ENCODE results near the gene TNIP3. TPM values are rescaled to one million over a fixed set of nuclear protein-coding genes. Genes with fewer than 3 reads are reported as not detected.

Gene TNIP3
- total and polyA plus RNA-seq, 4 donors, result 1.6 to 59.2 (median 7.2) TPM

- H3K36me3 ChIP-seq (ENCODE audit: control insufficient read depth in 4 of 4, insufficient read depth in 4 of 4, low read length in 4 of 4), result no peaks in the 10 kb centered on the region
- H3K27ac ChIP-seq (ENCODE audit: low read depth in 1 of 2, low read length in 1 of 2), result no peak overlapping the region
- TF ChIP-seq, protein P1, sequence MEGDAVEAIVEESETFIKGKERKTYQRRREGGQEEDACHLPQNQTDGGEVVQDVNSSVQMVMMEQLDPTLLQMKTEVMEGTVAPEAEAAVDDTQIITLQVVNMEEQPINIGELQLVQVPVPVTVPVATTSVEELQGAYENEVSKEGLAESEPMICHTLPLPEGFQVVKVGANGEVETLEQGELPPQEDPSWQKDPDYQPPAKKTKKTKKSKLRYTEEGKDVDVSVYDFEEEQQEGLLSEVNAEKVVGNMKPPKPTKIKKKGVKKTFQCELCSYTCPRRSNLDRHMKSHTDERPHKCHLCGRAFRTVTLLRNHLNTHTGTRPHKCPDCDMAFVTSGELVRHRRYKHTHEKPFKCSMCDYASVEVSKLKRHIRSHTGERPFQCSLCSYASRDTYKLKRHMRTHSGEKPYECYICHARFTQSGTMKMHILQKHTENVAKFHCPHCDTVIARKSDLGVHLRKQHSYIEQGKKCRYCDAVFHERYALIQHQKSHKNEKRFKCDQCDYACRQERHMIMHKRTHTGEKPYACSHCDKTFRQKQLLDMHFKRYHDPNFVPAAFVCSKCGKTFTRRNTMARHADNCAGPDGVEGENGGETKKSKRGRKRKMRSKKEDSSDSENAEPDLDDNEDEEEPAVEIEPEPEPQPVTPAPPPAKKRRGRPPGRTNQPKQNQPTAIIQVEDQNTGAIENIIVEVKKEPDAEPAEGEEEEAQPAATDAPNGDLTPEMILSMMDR (IDR thresholded peaks at IDR 0.05; ENCODE audit: control extremely low read depth, extremely low read depth), result no peak
- H3K4me1 ChIP-seq (ENCODE audit: control insufficient read depth in 5 of 5, insufficient read depth in 5 of 5, low read length in 5 of 5), result no peaks in the 10 kb centered on the region
- no peaks in the 10 kb centered on the region for H3K27me3 ChIP-seq (ENCODE audit: control insufficient read depth in 3 of 3, insufficient read depth in 3 of 3, low read length in 2 of 3)
- no peak overlapping the region for H3K4me3 ChIP-seq
- H3K9ac ChIP-seq (ENCODE audit: insufficient read depth in 1 of 2, low read length in 2 of 2), result no peak overlapping the region
- DNase-seq (no peak), ATAC-seq (ENCODE audit: insufficient read depth, low FRiP score) (no peak)
- peaks cover 0 to 3% (median 0%) of the 10 kb centered on the region in 4 donors for H3K9me3 ChIP-seq (ENCODE audit: control insufficient read depth in 4 of 4, insufficient read depth in 3 of 4, low read length in 3 of 4)
- WGBS, 2 donors, result 93 to 94% methylated on average over 2 of the region's 2 CpGs
Measured at GRCh38 chr4:121108557-121108956, 55.6 kb downstream of the TNIP3 start.

DNA sequence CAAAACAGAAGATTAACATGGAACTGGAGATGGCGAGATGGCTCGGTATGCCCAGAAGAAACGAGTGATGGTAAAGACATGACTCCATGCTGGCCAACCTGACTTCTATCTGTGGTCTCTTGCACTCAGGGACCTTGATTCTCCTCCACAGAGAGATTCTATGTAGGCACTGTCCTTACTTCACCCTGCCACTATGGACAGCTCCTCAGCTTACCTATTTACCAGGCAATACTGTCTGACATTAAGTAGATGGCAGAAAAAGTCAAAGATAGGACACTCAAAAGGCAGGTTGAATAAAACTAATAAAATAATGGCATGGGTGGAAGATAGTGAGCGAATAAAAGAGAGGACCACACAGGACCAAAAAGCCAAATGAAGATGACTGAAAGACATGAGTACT is 56.6 kb downstream of the TNIP3 start:
- Histone ChIP-seq H3K9me3 (ENCODE audit: control insufficient read depth in 4 of 4, insufficient read depth in 3 of 4, low read length in 3 of 4) (peaks cover 0 to 3% (median 0%) of the 10 kb centered on the region in 4 donors), H3K9ac (ENCODE audit: insufficient read depth in 1 of 2, low read length in 2 of 2) (no peak overlapping the region), H3K27ac (ENCODE audit: low read depth in 1 of 2, low read length in 1 of 2) (no peak overlapping the region), H3K4me1 (ENCODE audit: control insufficient read depth in 5 of 5, insufficient read depth in 5 of 5, low read length in 5 of 5) (no peaks in the 10 kb centered on the region), H3K4me3 (no peak overlapping the region), H3K27me3 (ENCODE audit: control insufficient read depth in 3 of 3, insufficient read depth in 3 of 3, low read length in 2 of 3) (no peaks in the 10 kb centered on the region), H3K36me3 (ENCODE audit: control insufficient read depth in 4 of 4, insufficient read depth in 4 of 4, low read length in 4 of 4) (no peaks in the 10 kb centered on the region)
- DNase-seq, result no peak
- ATAC-seq (ENCODE audit: insufficient read depth, low FRiP score), result no peak
- TF ChIP-seq, protein P1 (IDR thresholded peaks at IDR 0.05; ENCODE audit: control extremely low read depth, extremely low read depth), result no peak
- WGBS, 2 donors, result 97% methylated on average over 4 of the region's 4 CpGs

- DNase-seq, result no peak
- no peaks in the 10 kb centered on the region for H3K36me3 ChIP-seq (ENCODE audit: control insufficient read depth in 4 of 4, insufficient read depth in 4 of 4, low read length in 4 of 4)
- H3K4me1 ChIP-seq (ENCODE audit: control insufficient read depth in 5 of 5, insufficient read depth in 5 of 5, low read length in 5 of 5), result peaks cover 0 to 10% (median 0%) of the 10 kb centered on the region in 5 donors
- TF ChIP-seq, protein P1 (IDR thresholded peaks at IDR 0.05; ENCODE audit: control extremely low read depth, extremely low read depth), result no peak
- H3K27me3 ChIP-seq (ENCODE audit: control insufficient read depth in 3 of 3, insufficient read depth in 3 of 3, low read length in 2 of 3), result no peaks in the 10 kb centered on the region
- no peak overlapping the region for H3K27ac ChIP-seq (ENCODE audit: low read depth in 1 of 2, low read length in 1 of 2)
- no peaks in the 10 kb centered on the region for H3K9me3 ChIP-seq (ENCODE audit: control insufficient read depth in 4 of 4, insufficient read depth in 3 of 4, low read length in 3 of 4)
- no peak overlapping the region for H3K4me3 ChIP-seq
- H3K9ac ChIP-seq (ENCODE audit: insufficient read depth in 1 of 2, low read length in 2 of 2), result no peak overlapping the region
- 84 to 86% methylated on average over 2 of the region's 2 CpGs for WGBS, 2 donors
- no peak for ATAC-seq (ENCODE audit: insufficient read depth, low FRiP score)
Measured at GRCh38 chr4:121100093-121100775, 63.9 kb downstream of the TNIP3 start.

DNA sequence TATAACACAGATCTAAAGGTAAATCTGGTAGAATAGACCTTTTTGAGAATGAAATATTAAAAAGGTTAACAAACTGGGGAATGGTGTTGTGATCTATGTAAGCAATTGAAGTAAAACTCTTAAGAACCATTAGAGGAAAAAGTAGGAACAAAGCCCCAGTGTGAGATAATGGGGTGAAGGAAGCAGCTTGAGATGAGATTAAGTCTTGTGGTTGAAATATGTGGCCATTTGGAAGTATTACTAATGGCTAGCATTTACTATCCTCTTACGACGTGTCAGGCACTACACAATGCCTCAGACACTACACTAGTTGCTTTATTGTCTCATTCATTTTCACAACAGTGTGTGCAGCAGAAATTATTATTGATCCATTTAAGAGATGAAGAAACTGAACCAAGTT is 65.9 kb downstream of the TNIP3 start:
- no peaks in the 10 kb centered on the region for H3K9me3 ChIP-seq (ENCODE audit: control insufficient read depth in 4 of 4, insufficient read depth in 3 of 4, low read length in 3 of 4)
- DNase-seq (no peak), ATAC-seq (ENCODE audit: insufficient read depth, low FRiP score) (no peak)
- no peaks in the 10 kb centered on the region for H3K27me3 ChIP-seq (ENCODE audit: control insufficient read depth in 3 of 3, insufficient read depth in 3 of 3, low read length in 2 of 3)
- no peaks in the 10 kb centered on the region for H3K36me3 ChIP-seq (ENCODE audit: control insufficient read depth in 4 of 4, insufficient read depth in 4 of 4, low read length in 4 of 4)
- peaks cover 0 to 14% (median 0%) of the 10 kb centered on the region in 5 donors for H3K4me1 ChIP-seq (ENCODE audit: control insufficient read depth in 5 of 5, insufficient read depth in 5 of 5, low read length in 5 of 5)
- no peak overlapping the region for H3K27ac ChIP-seq (ENCODE audit: low read depth in 1 of 2, low read length in 1 of 2)
- no peak overlapping the region for H3K9ac ChIP-seq (ENCODE audit: insufficient read depth in 1 of 2, low read length in 2 of 2)
- H3K4me3 ChIP-seq, result no peak overlapping the region
- TF ChIP-seq, protein P1 (IDR thresholded peaks at IDR 0.05; ENCODE audit: control extremely low read depth, extremely low read depth), result no peak
- WGBS, 2 donors, result 42 to 61% methylated on average over 2 of the region's 2 CpGs
